ENCODE data around the gene RNU5D-1.

Gene RNU5D-1

DNA sequence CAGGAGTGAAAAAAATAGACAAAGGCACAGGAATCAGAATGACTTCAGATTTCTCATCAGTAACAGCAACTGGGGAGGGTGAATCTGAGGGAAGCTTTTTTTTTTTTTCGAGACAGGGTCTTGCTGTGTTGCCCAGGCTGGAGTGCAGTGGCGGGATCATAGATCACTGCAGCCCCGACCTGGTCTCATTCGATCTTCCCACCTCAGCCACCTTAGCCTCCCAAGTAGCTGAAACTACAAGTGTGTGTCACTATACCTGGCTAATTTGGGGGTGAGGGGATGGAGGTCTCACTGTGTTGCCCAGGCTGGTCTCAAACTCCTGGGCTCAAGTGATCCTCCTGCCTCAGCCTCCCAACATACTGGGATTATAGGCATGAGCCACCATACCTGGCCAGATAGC, 45.8 kb downstream of the RNU5D-1 start:
- in situ Hi-C loops (cut with MboI; ENCODE audit: low sequenced_read_pairs), result no loop called here
- no peak overlapping the region for H3K4me3 ChIP-seq
- no peak for DNase-seq (ENCODE audit: low spot score in 2 of 2)
- peaks cover 23% of the 10 kb centered on the region for H3K4me1 ChIP-seq
- H3K9me3 ChIP-seq, result no peaks in the 10 kb centered on the region; the same call in 1 of the 2 replicates
- no peaks in the 10 kb centered on the region for H3K36me3 ChIP-seq (replicated peaks)
- H3K27me3 ChIP-seq (ENCODE audit: low read depth), result no peaks in the 10 kb centered on the region

DNA sequence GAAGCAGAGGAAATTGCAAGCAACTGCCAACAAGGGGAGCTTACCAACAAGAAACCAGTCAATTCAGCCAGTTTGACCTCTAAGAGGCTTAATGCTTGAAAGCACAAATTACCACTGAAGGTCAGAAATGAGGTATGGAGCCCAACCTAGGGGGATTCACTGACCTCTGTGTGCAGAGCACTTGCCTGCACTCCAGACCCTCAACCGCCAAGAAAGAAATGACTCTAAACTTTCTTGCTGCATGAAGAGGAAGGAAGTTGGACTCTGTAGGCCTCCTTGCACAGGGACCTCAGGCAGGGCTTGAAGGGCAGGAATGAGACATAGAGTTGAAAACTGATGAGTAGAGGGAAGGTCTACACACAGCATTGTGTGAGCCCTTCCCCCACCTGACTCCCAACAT, 46.4 kb downstream of the RNU5D-1 start:
- Histone ChIP-seq H3K36me3 (replicated peaks) (no peaks in the 10 kb centered on the region), H3K27me3 (ENCODE audit: low read depth) (no peaks in the 10 kb centered on the region), H3K4me3 (no peak overlapping the region), H3K4me1 (peaks cover 16% of the 10 kb centered on the region), H3K9me3 (no peaks in the 10 kb centered on the region; the same call in 1 of the 2 replicates)
- DNase-seq (ENCODE audit: low spot score in 2 of 2), result no peak
- in situ Hi-C loops (cut with MboI; ENCODE audit: low sequenced_read_pairs), result no loop called here

DNA sequence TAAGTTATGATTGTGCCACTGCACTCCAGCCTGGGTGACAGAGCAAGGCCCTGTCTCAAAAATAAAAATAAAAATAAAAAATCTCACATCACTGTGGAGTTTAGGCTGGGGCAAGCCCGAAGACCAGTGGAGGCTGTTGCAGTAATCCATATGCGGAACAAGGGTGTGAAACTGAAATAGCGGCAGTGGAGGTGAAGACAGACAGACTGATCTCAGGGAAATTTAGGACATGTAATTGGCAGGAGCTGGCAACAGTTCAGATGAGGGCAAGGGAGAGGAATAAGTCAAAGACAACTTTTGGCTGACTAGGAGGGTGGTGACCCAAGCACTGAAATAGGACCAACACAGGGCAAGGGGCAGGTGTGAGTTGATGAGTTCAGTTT, 48.1 kb downstream of the RNU5D-1 start:
- Histone ChIP-seq H3K27me3 (ENCODE audit: low read depth) (no peaks in the 10 kb centered on the region), H3K4me3 (no peak overlapping the region), H3K36me3 (replicated peaks) (no peaks in the 10 kb centered on the region), H3K4me1 (peaks cover 2% of the 10 kb centered on the region; the same call in 1 of the 2 replicates), H3K9me3 (no peaks in the 10 kb centered on the region; the same call in 1 of the 2 replicates)
- DNase-seq (ENCODE audit: low spot score in 2 of 2), result no peak
- in situ Hi-C loops (cut with MboI; ENCODE audit: low sequenced_read_pairs), result no loop called here

DNA sequence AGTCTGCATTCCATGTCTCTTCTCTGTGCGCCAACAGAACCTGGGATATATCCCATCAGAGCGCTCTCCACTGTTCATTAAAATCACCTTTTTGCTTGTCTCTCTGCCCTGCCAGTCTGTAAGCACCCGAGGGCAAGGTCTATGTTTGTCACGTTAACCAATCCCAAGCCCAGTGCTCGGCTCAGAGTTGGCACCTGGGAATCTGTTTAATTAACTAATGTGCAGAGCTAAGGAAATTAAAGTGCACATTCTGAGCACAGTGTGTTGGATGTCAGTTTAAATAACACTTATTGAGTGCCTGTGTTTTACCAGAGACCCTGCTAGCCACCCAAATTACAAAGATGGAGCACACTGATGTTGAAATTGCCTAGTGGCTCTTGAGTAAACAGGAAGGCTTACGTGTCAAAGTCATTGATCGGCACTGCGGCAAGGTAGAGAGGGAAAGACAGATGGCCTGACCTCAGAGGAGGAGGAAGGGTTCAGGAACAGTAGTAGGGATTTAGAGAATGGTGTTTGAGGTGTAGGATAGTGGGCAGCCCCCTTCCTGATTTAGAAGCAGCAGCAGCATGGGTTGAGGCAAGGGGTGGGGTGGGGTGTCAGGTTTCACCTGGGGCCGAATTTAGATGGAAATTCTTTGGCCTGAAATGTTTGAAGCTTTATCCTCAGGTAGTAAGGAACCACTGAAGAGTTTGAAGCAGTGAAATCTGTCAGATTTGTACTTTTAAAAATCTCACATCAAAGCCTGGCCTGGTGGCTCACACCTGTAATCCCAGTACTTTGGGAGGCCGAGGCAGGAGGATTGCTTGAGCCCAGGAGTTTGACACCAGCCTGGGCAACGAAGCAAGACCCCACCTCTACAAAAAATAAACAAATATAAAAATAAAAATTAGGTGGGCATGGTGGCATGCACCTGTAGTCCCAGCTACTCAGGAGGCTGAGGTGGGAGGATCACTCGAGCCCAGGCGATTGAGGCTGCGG, 48.8 kb downstream of the RNU5D-1 start:
- Histone ChIP-seq H3K9me3 (no peaks in the 10 kb centered on the region; the same call in 1 of the 2 replicates), H3K36me3 (replicated peaks) (no peaks in the 10 kb centered on the region), H3K27me3 (ENCODE audit: low read depth) (no peaks in the 10 kb centered on the region), H3K4me3 (no peak overlapping the region), H3K4me1 (peaks cover 2% of the 10 kb centered on the region; the same call in 1 of the 2 replicates)
- DNase-seq (ENCODE audit: low spot score in 2 of 2), result no peak
- in situ Hi-C loops (cut with MboI; ENCODE audit: low sequenced_read_pairs), result no loop called here
